ENCODE measurements around the gene AAK1.

DNA sequence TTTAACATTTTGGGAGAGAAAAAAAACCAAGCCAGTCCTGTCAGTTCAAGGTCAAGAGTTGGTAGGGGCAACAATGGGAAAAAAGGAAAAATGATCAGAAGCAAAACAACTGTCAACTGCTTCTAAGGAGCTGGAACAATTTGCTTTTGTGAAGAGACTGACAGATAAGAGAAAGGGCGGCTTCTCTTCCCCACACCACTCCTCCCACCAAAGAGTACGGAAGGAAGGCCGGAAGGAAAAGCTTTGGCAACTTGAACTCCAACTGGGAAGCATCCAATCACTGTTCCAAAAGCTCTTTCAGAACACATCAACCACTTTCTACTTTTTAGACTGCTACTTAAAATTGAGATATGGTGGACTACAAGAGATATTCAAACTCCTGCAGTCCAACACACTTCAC lies 148.5 kb downstream of the AAK1 start:
- TF ChIP-seq, protein P1, sequence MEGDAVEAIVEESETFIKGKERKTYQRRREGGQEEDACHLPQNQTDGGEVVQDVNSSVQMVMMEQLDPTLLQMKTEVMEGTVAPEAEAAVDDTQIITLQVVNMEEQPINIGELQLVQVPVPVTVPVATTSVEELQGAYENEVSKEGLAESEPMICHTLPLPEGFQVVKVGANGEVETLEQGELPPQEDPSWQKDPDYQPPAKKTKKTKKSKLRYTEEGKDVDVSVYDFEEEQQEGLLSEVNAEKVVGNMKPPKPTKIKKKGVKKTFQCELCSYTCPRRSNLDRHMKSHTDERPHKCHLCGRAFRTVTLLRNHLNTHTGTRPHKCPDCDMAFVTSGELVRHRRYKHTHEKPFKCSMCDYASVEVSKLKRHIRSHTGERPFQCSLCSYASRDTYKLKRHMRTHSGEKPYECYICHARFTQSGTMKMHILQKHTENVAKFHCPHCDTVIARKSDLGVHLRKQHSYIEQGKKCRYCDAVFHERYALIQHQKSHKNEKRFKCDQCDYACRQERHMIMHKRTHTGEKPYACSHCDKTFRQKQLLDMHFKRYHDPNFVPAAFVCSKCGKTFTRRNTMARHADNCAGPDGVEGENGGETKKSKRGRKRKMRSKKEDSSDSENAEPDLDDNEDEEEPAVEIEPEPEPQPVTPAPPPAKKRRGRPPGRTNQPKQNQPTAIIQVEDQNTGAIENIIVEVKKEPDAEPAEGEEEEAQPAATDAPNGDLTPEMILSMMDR (IDR thresholded peaks at IDR 0.05) = no peak
- TF ChIP-seq POLR2A (IDR thresholded peaks at IDR 0.05) (no peak), POLR2AphosphoS5 (IDR thresholded peaks at IDR 0.05) (no peak)

All from breast epithelium (tissue), 3 donors.